Astrocyte (in vitro differentiated cells and primary cell): ENCODE results near the gene SCN10A. TPM values are rescaled to one million over a fixed set of nuclear protein-coding genes. Genes with fewer than 3 reads are reported as not detected.

ENCODE experiments used
- DNase-seq: peaks from one replicate; pipeline ENCODE4 v3.0.0-alpha.2; 2010; ENCODE audit warnings: low read depth
- FAIRE-seq: peaks from 2 replicates; lab custom pipeline; 2011; peaks lifted over from hg19 to GRCh38; lab: Jason Lieb, UNC
- H2AFZ ChIP-seq: 2 replicates; pipeline ENCODE4 v1.6.0; 2012; ENCODE audit warnings: low read depth, low read length, inconsistent platforms
- H3K27ac ChIP-seq: 2 replicates; pipeline ENCODE4 v1.5.1; 2011; ENCODE audit warnings: low read depth, low read length, inconsistent platforms
- H3K27me3 ChIP-seq: 2 replicates; pipeline ENCODE4 v1.6.0; 2011; ENCODE audit warnings: low read length, inconsistent platforms; ENCODE audit not compliant: insufficient read depth
- H3K36me3 ChIP-seq: 2 replicates; pipeline ENCODE4 v1.5.1; 2011; ENCODE audit warnings: low read length, inconsistent platforms; ENCODE audit not compliant: insufficient read depth
- H3K4me1 ChIP-seq: 2 replicates; pipeline ENCODE4 v1.5.1; 2011; ENCODE audit warnings: low read length, inconsistent platforms; ENCODE audit not compliant: insufficient read depth
- H3K4me2 ChIP-seq: 2 replicates; pipeline ENCODE4 v1.6.0; 2012; ENCODE audit warnings: low read length, inconsistent platforms
- H3K4me3 ChIP-seq: 2 replicates; pipeline ENCODE4 v1.5.1; 2011; ENCODE audit warnings: low read depth, mild to moderate bottlenecking, low read length, inconsistent platforms; ENCODE audit not compliant: insufficient read depth
- H3K79me2 ChIP-seq: 2 replicates; pipeline ENCODE4 v1.6.0; 2012; ENCODE audit warnings: mild to moderate bottlenecking, low read length, inconsistent platforms; ENCODE audit not compliant: insufficient read depth
- H3K9ac ChIP-seq: 2 replicates; pipeline ENCODE4 v1.6.0; 2012; ENCODE audit warnings: mild to moderate bottlenecking, low read length, inconsistent platforms
- H3K9me3 ChIP-seq: 2 replicates; pipeline ENCODE4 v1.5.1; 2012; ENCODE audit warnings: low read depth, mild to moderate bottlenecking, low read length, inconsistent platforms; ENCODE audit not compliant: insufficient read depth
- H4K20me1 ChIP-seq: 2 replicates; pipeline ENCODE4 v1.6.0; 2012; ENCODE audit warnings: low read length, inconsistent platforms; ENCODE audit not compliant: insufficient read depth
- H3K27ac Mint-ChIP-seq: one replicate; pipeline ENCODE4 v1.8.0; 2021; ENCODE audit warnings: mild to moderate bottlenecking, mixed read lengths; ENCODE audit not compliant: unreplicated experiment
- H3K27me3 Mint-ChIP-seq: one replicate; pipeline ENCODE4 v1.8.0; 2021; ENCODE audit warnings: low read depth, mixed read lengths; ENCODE audit not compliant: unreplicated experiment
- H3K36me3 Mint-ChIP-seq: one replicate; pipeline ENCODE4 v1.8.0; 2021; ENCODE audit warnings: low read depth, mixed read lengths; ENCODE audit not compliant: unreplicated experiment
- H3K4me1 Mint-ChIP-seq: one replicate; pipeline ENCODE4 v1.8.0; 2021; ENCODE audit warnings: low read depth, mixed read lengths; ENCODE audit not compliant: unreplicated experiment
- H3K4me3 Mint-ChIP-seq: one replicate; pipeline ENCODE4 v1.8.0; 2021; ENCODE audit warnings: mild to moderate bottlenecking, moderate library complexity, mixed read lengths; ENCODE audit not compliant: unreplicated experiment
- H3K9me3 Mint-ChIP-seq: one replicate; pipeline ENCODE4 v1.8.0; 2021; ENCODE audit warnings: mild to moderate bottlenecking, mixed read lengths; ENCODE audit not compliant: unreplicated experiment
- CTCF ChIP-seq: IDR thresholded peaks from 2 replicates; pipeline ENCODE4 v1.5.1; 2011; ENCODE audit warnings: low read depth, mild to moderate bottlenecking, inconsistent platforms, low read length, moderate library complexity; ENCODE audit not compliant: insufficient read depth
- EZH2 ChIP-seq: IDR thresholded peaks from 2 replicates; pipeline ENCODE4 v1.6.1; 2012; ENCODE audit warnings: mild to moderate bottlenecking, low read length, inconsistent platforms; ENCODE audit not compliant: insufficient read depth
- total RNA-seq: library from RNA; stranded (reverse); gene quantifications from 2 replicates; pipeline ENCODE4 v1.2.1, GENCODE V29; 2021

The SCN10A gene
- total RNA-seq, 1 donor from 2014 or later: not detected

DNA sequence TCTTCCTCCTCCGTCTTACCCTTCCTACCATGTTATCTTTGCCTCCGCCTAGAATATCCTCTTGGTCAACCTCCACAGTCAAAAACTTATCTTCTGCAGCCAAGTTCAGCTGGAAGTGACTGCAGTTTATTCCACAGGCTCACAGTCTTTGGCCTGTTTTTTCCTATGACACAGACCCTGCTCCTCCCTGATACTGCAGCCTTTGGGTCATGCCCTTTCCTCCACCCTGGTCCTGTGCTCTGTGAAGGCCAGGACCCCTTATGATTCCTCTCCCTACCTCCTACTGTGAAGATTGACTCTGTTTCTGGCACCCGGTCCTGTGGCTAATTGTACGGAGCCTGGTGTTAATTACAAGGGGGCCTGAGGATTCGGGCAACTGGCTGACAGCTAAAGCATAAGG is 117.3 kb downstream of the SCN10A start:
- H3K27ac Mint-ChIP-seq: no peak overlapping the region
- Histone ChIP-seq H3K9ac (no peak overlapping the region), H3K4me2 (no peak overlapping the region), H3K27ac (no peak overlapping the region), H3K4me3 (no peak overlapping the region), H3K9me3 (no peaks in the 10 kb centered on the region), H3K36me3 (no peaks in the 10 kb centered on the region), H3K27me3 (no peaks in the 10 kb centered on the region), H2AFZ (no peak overlapping the region), H4K20me1 (no peaks in the 10 kb centered on the region), H3K4me1 (no peaks in the 10 kb centered on the region), H3K79me2 (no peaks in the 10 kb centered on the region)
- FAIRE-seq (no peak), DNase-seq (no peak)
- H3K27me3 Mint-ChIP-seq: peaks cover 8% of the 10 kb centered on the region
- TF ChIP-seq EZH2 (no peak), CTCF (no peak)
- H3K9me3 Mint-ChIP-seq: peaks cover 5% of the 10 kb centered on the region
- no peaks in the 10 kb centered on the region for H3K4me1 Mint-ChIP-seq
- H3K4me3 Mint-ChIP-seq: no peak overlapping the region
- H3K36me3 Mint-ChIP-seq: no peaks in the 10 kb centered on the region

- H3K4me3 Mint-ChIP-seq: no peak overlapping the region
- H3K36me3 ChIP-seq: no peaks in the 10 kb centered on the region
- H3K27me3 Mint-ChIP-seq: peaks cover 8% of the 10 kb centered on the region
- no peaks in the 10 kb centered on the region for H3K36me3 Mint-ChIP-seq
- no peaks in the 10 kb centered on the region for H3K4me1 ChIP-seq
- no peaks in the 10 kb centered on the region for H3K9me3 ChIP-seq
- H3K27ac ChIP-seq: no peak overlapping the region
- H3K4me1 Mint-ChIP-seq: no peaks in the 10 kb centered on the region
- H3K4me2 ChIP-seq: no peak overlapping the region
- TF ChIP-seq CTCF (no peak), EZH2 (no peak)
- no peaks in the 10 kb centered on the region for H4K20me1 ChIP-seq
- FAIRE-seq (no peak), DNase-seq (no peak)
- no peak overlapping the region for H3K9ac ChIP-seq
- peaks cover 5% of the 10 kb centered on the region for H3K9me3 Mint-ChIP-seq
- no peaks in the 10 kb centered on the region for H3K27me3 ChIP-seq
- no peak overlapping the region for H3K27ac Mint-ChIP-seq
- H2AFZ ChIP-seq: no peak overlapping the region
- H3K79me2 ChIP-seq: no peaks in the 10 kb centered on the region
- H3K4me3 ChIP-seq: no peak overlapping the region
These were observed 118.0 kb downstream of the SCN10A start for GRCh38 chr3:38698061-38698460.

DNA sequence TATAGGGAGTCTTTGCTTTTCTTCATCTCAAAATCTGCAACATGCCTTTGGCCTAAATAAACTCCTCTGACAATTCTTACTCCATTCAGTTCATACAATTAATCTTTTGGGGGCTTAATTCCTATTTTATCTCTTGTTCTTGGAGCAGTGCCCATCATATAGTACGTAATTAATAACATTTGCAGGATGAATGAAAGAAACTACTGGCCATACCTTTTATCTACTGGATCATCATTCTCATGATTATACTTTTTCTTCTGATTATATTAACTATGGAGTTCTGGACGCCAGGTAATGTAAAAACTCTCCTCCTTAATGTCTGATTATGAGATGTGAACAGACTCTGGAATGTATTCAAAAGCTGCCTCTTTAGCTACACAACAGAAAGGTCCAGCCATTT is 120.0 kb downstream of the SCN10A start:
- FAIRE-seq: no peak
- H3K4me1 ChIP-seq: no peaks in the 10 kb centered on the region
- H3K4me3 ChIP-seq: no peak overlapping the region
- Mint-ChIP-seq H3K36me3 (no peaks in the 10 kb centered on the region), H3K27me3 (peaks cover 5% of the 10 kb centered on the region), H3K4me3 (no peak overlapping the region), H3K9me3 (peaks cover 7% of the 10 kb centered on the region), H3K4me1 (no peaks in the 10 kb centered on the region), H3K27ac (no peak overlapping the region)
- no peak overlapping the region for H3K4me2 ChIP-seq
- no peak for DNase-seq
- no peak overlapping the region for H3K27ac ChIP-seq
- no peaks in the 10 kb centered on the region for H3K9me3 ChIP-seq
- H2AFZ ChIP-seq: no peak overlapping the region
- no peaks in the 10 kb centered on the region for H3K79me2 ChIP-seq
- H4K20me1 ChIP-seq: no peaks in the 10 kb centered on the region
- no peaks in the 10 kb centered on the region for H3K27me3 ChIP-seq
- no peak overlapping the region for H3K9ac ChIP-seq
- no peaks in the 10 kb centered on the region for H3K36me3 ChIP-seq
- no peak for TF ChIP-seq CTCF
- TF ChIP-seq EZH2: no peak
